WTC11 (cell line): Measurements from ENCODE around the gene PNLIP. TPM values are rescaled to one million over a fixed set of nuclear protein-coding genes. Genes with fewer than 3 reads are reported as not detected.

Experiments
- ATAC-seq: fragments of 200-7000 bp; cut with Tn5 transposase; 2 replicates; pipeline ENCODE4 v1.10.0; 2021; ENCODE audit warnings: mild to moderate bottlenecking, moderate library complexity
- CTCF ChIA-PET: fragments of 300-600 bp; sonication (Branson Sonifier 250); formaldehyde crosslinking; loops from one replicate; lab custom pipeline; 2021; ENCODE audit warnings: antibody characterized with exemption; lab: Charles Lee
- POLR2A ChIA-PET: fragments of 350-600 bp; sonication (Branson Sonifier 250); formaldehyde crosslinking; loops from one replicate; lab custom pipeline; 2021; ENCODE audit warnings: antibody characterized with exemption; lab: Charles Lee
- DNase-seq: peaks from one replicate; pipeline ENCODE4 v3.0.0; 2021; ENCODE audit warnings: low spot score
- H3K27ac Mint-ChIP-seq: 2 replicates; pipeline ENCODE4 v1.8.0; 2021; ENCODE audit warnings: mixed read lengths
- H3K27me3 Mint-ChIP-seq: 2 replicates; pipeline ENCODE4 v1.8.0; 2021; ENCODE audit warnings: low read depth, mild to moderate bottlenecking, moderate library complexity, mixed read lengths
- H3K36me3 Mint-ChIP-seq: 2 replicates; pipeline ENCODE4 v1.8.0; 2021; ENCODE audit warnings: mixed read lengths
- H3K4me1 Mint-ChIP-seq: 2 replicates; pipeline ENCODE4 v1.8.0; 2022; ENCODE audit warnings: mixed read lengths
- H3K4me3 Mint-ChIP-seq: 2 replicates; pipeline ENCODE4 v1.8.0; 2021; ENCODE audit warnings: mild to moderate bottlenecking, moderate library complexity, mixed read lengths
- H3K9me3 Mint-ChIP-seq: 2 replicates; pipeline ENCODE4 v1.8.0; 2021; ENCODE audit warnings: mixed read lengths
- ELF4 ChIP-seq: sonication (generic); formaldehyde crosslinking; IDR thresholded peaks from 2 replicates; pipeline ENCODE4 v1.8.1; 2022; ENCODE audit warnings: low read depth, mild to moderate bottlenecking, moderate library complexity, missing genetic modification reagents
- MYBL2 ChIP-seq: sonication (generic); formaldehyde crosslinking; IDR thresholded peaks from 2 replicates; pipeline ENCODE4 v1.8.1; 2023; ENCODE audit warnings: mild to moderate bottlenecking, moderate library complexity, missing genetic modification reagents
- NR1H2 ChIP-seq: sonication (generic); formaldehyde crosslinking; IDR thresholded peaks from 2 replicates; pipeline ENCODE4 v1.9.0; 2021; ENCODE audit warnings: mild to moderate bottlenecking, moderate library complexity, missing genetic modification reagents
- TCF7 ChIP-seq: sonication (generic); formaldehyde crosslinking; IDR thresholded peaks from 2 replicates; pipeline ENCODE4 v1.8.0; 2022; ENCODE audit warnings: mild to moderate bottlenecking, low read depth, missing genetic modification reagents, moderate library complexity
- ZNF317 ChIP-seq: sonication (generic); formaldehyde crosslinking; IDR thresholded peaks from 2 replicates; pipeline ENCODE4 v1.8.1; 2023; ENCODE audit warnings: low read depth, mild to moderate bottlenecking, moderate library complexity, missing genetic modification reagents, borderline replicate concordance
- ZNF671 ChIP-seq: fragments of 250-450 bp; sonication (Bioruptor Pico); IDR thresholded peaks from 2 replicates; pipeline ENCODE4 v1.8.0; 2021; ENCODE audit warnings: mild to moderate bottlenecking
- total RNA-seq: library from RNA; stranded (reverse); gene quantifications from 3 replicates; pipeline ENCODE4 v1.2.3, GENCODE V29; 2021
- TF ChIP-seq, protein P1 (sequence below): fragments of 250-450 bp; sonication (Bioruptor Pico); IDR thresholded peaks from 2 replicates; pipeline ENCODE4 v1.9.0; 2021; ENCODE audit warnings: mild to moderate bottlenecking
- TF ChIP-seq, protein P2 (sequence below): sonication (generic); formaldehyde crosslinking; IDR thresholded peaks from 2 replicates; pipeline ENCODE4 v1.8.0; 2022; ENCODE audit warnings: mild to moderate bottlenecking, missing genetic modification reagents
- TF ChIP-seq, protein P3 (sequence below): sonication (generic); formaldehyde crosslinking; conservative IDR thresholded peaks from 2 replicates; pipeline ENCODE4 v1.8.1; 2023; ENCODE audit warnings: mild to moderate bottlenecking, low read depth, missing genetic modification reagents, moderate library complexity
- TF ChIP-seq, protein P4 (sequence below): sonication (generic); formaldehyde crosslinking; IDR thresholded peaks from 2 replicates; pipeline ENCODE4 v1.8.0; 2022; ENCODE audit warnings: missing genetic modification reagents
- TF ChIP-seq, protein P5 (sequence below): sonication (generic); formaldehyde crosslinking; IDR thresholded peaks from 2 replicates; pipeline ENCODE4 v1.8.1; 2023; ENCODE audit warnings: mild to moderate bottlenecking, missing genetic modification reagents
- TF ChIP-seq, protein P6 (sequence below): sonication (generic); formaldehyde crosslinking; IDR thresholded peaks from 2 replicates; pipeline ENCODE4 v1.8.0; 2022; ENCODE audit warnings: mild to moderate bottlenecking, missing genetic modification reagents
- TF ChIP-seq, protein P7 (sequence below): fragments of 250-450 bp; sonication (Bioruptor Pico); IDR thresholded peaks from 2 replicates; pipeline ENCODE4 v2.1.2; 2022; ENCODE audit warnings: mild to moderate bottlenecking, moderate library complexity
- TF ChIP-seq, protein P8 (sequence below): sonication (generic); formaldehyde crosslinking; conservative IDR thresholded peaks from 2 replicates; pipeline ENCODE4 v1.8.1; 2022; ENCODE audit warnings: mild to moderate bottlenecking, missing genetic modification reagents

The PNLIP gene
- total RNA-seq, 1 experiment from 2014 or later: 1.6 TPM

DNA sequence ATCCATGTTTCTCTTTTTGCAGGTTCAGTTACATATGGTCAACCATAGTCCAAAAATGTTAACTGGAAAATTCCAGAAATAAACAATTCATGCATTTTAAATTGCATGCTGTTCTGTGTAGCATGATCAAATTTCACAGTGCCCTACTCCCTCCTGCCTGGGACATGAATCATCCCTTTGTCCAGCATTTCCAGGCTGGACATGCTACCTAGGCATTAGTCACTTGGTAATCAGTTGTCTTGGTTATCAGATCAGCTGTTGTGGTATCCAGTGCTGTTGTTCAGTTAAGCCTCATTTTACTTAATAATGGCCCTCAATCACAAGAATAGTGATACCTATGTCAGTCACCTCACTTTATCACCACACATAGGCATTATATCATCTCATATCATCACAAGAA is 7.3 kb upstream of the PNLIP start (continued):
- TF ChIP-seq, protein P1, sequence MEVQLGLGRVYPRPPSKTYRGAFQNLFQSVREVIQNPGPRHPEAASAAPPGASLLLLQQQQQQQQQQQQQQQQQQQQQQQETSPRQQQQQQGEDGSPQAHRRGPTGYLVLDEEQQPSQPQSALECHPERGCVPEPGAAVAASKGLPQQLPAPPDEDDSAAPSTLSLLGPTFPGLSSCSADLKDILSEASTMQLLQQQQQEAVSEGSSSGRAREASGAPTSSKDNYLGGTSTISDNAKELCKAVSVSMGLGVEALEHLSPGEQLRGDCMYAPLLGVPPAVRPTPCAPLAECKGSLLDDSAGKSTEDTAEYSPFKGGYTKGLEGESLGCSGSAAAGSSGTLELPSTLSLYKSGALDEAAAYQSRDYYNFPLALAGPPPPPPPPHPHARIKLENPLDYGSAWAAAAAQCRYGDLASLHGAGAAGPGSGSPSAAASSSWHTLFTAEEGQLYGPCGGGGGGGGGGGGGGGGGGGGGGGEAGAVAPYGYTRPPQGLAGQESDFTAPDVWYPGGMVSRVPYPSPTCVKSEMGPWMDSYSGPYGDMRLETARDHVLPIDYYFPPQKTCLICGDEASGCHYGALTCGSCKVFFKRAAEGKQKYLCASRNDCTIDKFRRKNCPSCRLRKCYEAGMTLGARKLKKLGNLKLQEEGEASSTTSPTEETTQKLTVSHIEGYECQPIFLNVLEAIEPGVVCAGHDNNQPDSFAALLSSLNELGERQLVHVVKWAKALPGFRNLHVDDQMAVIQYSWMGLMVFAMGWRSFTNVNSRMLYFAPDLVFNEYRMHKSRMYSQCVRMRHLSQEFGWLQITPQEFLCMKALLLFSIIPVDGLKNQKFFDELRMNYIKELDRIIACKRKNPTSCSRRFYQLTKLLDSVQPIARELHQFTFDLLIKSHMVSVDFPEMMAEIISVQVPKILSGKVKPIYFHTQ (CRISPR knock-in tag): no peak

DNA sequence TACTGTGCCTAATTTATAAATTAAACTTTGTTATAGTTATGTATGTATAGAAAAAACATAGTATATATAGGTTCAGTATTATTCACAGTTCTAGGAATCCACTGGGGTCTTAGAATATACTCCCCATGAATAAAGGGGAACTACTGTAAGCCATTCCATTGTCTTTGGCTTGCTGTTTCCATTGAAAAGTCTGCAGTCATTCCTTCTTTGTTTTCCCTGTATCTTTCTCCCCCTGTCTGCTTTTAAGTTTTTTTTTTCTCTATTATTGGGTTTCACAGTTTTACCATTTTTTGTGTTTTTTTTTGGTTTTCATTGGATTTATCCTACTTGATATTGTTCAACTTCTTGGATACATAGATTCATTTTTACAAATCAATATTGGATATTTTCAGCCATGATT is 6.7 kb upstream of the PNLIP start:
- H3K27ac Mint-ChIP-seq: no peak overlapping the region
- H3K9me3 Mint-ChIP-seq: peaks cover 40% of the 10 kb centered on the region
- ChIA-PET POLR2A (no interaction called here), CTCF (no interaction called here)
- H3K4me1 Mint-ChIP-seq: peaks cover 17% of the 10 kb centered on the region
- TF ChIP-seq, protein P2, sequence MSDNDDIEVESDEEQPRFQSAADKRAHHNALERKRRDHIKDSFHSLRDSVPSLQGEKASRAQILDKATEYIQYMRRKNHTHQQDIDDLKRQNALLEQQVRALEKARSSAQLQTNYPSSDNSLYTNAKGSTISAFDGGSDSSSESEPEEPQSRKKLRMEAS: no peak
- peak; percentile 93 for TF ChIP-seq ZNF317 (CRISPR knock-in tag)
- TF ChIP-seq, protein P3, sequence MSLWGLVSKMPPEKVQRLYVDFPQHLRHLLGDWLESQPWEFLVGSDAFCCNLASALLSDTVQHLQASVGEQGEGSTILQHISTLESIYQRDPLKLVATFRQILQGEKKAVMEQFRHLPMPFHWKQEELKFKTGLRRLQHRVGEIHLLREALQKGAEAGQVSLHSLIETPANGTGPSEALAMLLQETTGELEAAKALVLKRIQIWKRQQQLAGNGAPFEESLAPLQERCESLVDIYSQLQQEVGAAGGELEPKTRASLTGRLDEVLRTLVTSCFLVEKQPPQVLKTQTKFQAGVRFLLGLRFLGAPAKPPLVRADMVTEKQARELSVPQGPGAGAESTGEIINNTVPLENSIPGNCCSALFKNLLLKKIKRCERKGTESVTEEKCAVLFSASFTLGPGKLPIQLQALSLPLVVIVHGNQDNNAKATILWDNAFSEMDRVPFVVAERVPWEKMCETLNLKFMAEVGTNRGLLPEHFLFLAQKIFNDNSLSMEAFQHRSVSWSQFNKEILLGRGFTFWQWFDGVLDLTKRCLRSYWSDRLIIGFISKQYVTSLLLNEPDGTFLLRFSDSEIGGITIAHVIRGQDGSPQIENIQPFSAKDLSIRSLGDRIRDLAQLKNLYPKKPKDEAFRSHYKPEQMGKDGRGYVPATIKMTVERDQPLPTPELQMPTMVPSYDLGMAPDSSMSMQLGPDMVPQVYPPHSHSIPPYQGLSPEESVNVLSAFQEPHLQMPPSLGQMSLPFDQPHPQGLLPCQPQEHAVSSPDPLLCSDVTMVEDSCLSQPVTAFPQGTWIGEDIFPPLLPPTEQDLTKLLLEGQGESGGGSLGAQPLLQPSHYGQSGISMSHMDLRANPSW (CRISPR knock-in tag): no peak
- ATAC-seq: no peak
- peaks cover 15% of the 10 kb centered on the region for H3K36me3 Mint-ChIP-seq
- DNase-seq: no peak
- H3K4me3 Mint-ChIP-seq: no peak overlapping the region
- H3K27me3 Mint-ChIP-seq: no peaks in the 10 kb centered on the region; the same call in 1 of the 2 replicates

DNA sequence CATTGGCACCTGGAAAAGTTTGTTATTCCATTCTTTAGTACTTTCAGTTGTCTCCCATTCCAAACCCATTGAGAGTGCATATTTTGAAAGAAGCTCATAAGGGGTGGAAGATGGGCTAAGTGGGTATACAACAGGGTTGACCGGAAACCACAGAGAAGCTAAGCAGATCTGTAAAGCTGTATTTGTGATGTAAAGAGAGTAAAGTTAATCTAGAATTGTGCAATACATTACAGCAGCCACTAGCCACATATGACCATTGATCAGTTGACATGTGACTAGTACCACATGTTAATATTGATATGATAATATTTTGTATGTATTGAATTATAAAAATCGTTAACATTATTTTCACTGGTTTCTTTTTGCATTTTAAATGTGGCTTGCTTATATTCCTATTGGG is 4.9 kb upstream of the PNLIP start:
- ATAC-seq: no peak
- Mint-ChIP-seq H3K4me3 (no peak overlapping the region), H3K27ac (no peak overlapping the region), H3K4me1 (peaks cover 17% of the 10 kb centered on the region), H3K36me3 (peaks cover 15% of the 10 kb centered on the region), H3K9me3 (peaks cover 34% of the 10 kb centered on the region), H3K27me3 (no peaks in the 10 kb centered on the region; the same call in 1 of the 2 replicates)
- ChIA-PET POLR2A (no interaction called here), CTCF (no interaction called here)
- DNase-seq: no peak
- TF ChIP-seq, protein P2: no peak
- TF ChIP-seq ZNF671: no peak
- no peak for TF ChIP-seq MYBL2
- TF ChIP-seq ELF4: no peak
- TF ChIP-seq, protein P1 (CRISPR knock-in tag): no peak
- TF ChIP-seq, protein P4, sequence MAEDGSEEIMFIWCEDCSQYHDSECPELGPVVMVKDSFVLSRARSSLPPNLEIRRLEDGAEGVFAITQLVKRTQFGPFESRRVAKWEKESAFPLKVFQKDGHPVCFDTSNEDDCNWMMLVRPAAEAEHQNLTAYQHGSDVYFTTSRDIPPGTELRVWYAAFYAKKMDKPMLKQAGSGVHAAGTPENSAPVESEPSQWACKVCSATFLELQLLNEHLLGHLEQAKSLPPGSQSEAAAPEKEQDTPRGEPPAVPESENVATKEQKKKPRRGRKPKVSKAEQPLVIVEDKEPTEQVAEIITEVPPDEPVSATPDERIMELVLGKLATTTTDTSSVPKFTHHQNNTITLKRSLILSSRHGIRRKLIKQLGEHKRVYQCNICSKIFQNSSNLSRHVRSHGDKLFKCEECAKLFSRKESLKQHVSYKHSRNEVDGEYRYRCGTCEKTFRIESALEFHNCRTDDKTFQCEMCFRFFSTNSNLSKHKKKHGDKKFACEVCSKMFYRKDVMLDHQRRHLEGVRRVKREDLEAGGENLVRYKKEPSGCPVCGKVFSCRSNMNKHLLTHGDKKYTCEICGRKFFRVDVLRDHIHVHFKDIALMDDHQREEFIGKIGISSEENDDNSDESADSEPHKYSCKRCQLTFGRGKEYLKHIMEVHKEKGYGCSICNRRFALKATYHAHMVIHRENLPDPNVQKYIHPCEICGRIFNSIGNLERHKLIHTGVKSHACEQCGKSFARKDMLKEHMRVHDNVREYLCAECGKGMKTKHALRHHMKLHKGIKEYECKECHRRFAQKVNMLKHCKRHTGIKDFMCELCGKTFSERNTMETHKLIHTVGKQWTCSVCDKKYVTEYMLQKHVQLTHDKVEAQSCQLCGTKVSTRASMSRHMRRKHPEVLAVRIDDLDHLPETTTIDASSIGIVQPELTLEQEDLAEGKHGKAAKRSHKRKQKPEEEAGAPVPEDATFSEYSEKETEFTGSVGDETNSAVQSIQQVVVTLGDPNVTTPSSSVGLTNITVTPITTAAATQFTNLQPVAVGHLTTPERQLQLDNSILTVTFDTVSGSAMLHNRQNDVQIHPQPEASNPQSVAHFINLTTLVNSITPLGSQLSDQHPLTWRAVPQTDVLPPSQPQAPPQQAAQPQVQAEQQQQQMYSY: no peak
- TF ChIP-seq, protein P5, sequence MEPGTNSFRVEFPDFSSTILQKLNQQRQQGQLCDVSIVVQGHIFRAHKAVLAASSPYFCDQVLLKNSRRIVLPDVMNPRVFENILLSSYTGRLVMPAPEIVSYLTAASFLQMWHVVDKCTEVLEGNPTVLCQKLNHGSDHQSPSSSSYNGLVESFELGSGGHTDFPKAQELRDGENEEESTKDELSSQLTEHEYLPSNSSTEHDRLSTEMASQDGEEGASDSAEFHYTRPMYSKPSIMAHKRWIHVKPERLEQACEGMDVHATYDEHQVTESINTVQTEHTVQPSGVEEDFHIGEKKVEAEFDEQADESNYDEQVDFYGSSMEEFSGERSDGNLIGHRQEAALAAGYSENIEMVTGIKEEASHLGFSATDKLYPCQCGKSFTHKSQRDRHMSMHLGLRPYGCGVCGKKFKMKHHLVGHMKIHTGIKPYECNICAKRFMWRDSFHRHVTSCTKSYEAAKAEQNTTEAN (CRISPR knock-in tag): no peak
- no peak for TF ChIP-seq TCF7 (CRISPR knock-in tag)
- TF ChIP-seq, protein P6, sequence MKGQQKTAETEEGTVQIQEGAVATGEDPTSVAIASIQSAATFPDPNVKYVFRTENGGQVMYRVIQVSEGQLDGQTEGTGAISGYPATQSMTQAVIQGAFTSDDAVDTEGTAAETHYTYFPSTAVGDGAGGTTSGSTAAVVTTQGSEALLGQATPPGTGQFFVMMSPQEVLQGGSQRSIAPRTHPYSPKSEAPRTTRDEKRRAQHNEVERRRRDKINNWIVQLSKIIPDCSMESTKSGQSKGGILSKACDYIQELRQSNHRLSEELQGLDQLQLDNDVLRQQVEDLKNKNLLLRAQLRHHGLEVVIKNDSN (CRISPR knock-in tag): no peak
- no peak for TF ChIP-seq NR1H2 (CRISPR knock-in tag)
- TF ChIP-seq, protein P7, sequence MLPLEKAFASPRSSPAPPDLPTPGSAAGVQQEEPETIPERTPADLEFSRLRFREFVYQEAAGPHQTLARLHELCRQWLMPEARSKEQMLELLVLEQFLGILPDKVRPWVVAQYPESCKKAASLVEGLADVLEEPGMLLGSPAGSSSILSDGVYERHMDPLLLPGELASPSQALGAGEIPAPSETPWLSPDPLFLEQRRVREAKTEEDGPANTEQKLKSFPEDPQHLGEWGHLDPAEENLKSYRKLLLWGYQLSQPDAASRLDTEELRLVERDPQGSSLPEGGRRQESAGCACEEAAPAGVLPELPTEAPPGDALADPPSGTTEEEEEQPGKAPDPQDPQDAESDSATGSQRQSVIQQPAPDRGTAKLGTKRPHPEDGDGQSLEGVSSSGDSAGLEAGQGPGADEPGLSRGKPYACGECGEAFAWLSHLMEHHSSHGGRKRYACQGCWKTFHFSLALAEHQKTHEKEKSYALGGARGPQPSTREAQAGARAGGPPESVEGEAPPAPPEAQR: no peak
- TF ChIP-seq, protein P8, sequence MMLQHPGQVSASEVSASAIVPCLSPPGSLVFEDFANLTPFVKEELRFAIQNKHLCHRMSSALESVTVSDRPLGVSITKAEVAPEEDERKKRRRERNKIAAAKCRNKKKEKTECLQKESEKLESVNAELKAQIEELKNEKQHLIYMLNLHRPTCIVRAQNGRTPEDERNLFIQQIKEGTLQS (CRISPR knock-in tag): no peak
